GM23338 (cell line): ENCODE measurements around the gene EEF1AKMT2. TPM values are rescaled to one million over a fixed set of nuclear protein-coding genes. Genes with fewer than 3 reads are reported as not detected.
"Not testable (repeated sequence)": the region's sequence is repeated elsewhere in the genome, so short reads cannot be mapped to it uniquely, and the experiment has no call there.

ENCODE experiments used
- ATAC-seq: fragments of 200-7000 bp; cut with Tn5 transposase; 3 replicates; pipeline ENCODE4 v1.9.1; 2020
- DNase-seq: peaks from one replicate; pipeline ENCODE4 v3.0.0-alpha.2; 2015; ENCODE audit warnings: low spot score
- H2AFZ ChIP-seq: fragments of 200-600 bp; sonication (generic); 2 replicates; pipeline ENCODE4 v1.8.0; 2016; ENCODE audit warnings: antibody characterized with exemption, mild to moderate bottlenecking, moderate library complexity
- H3F3A ChIP-seq: fragments of 200-600 bp; sonication (generic); replicated peaks from 2 replicates; pipeline ENCODE4 v1.8.0; 2017; ENCODE audit warnings: antibody characterized with exemption, mixed run types, low read depth
- H3K27ac ChIP-seq: fragments of 200-600 bp; sonication (generic); 2 replicates; pipeline ENCODE4 v1.6.1; 2016; ENCODE audit warnings: low read depth
- H3K27me3 ChIP-seq: fragments of 200-600 bp; sonication (generic); 2 replicates; pipeline ENCODE4 v1.8.0; 2016; ENCODE audit warnings: mild to moderate bottlenecking, mixed run types, moderate library complexity; ENCODE audit not compliant: insufficient read depth
- H3K36me3 ChIP-seq: fragments of 200-600 bp; sonication (generic); 2 replicates; pipeline ENCODE4 v1.8.0; 2016; ENCODE audit warnings: mild to moderate bottlenecking; ENCODE audit not compliant: insufficient read depth
- H3K4me1 ChIP-seq: fragments of 200-600 bp; sonication (generic); 2 replicates; pipeline ENCODE4 v1.8.0; 2016; ENCODE audit warnings: mild to moderate bottlenecking, moderate library complexity; ENCODE audit not compliant: insufficient read depth
- H3K4me2 ChIP-seq: fragments of 200-600 bp; sonication (generic); 2 replicates; pipeline ENCODE4 v1.7.1; 2017; ENCODE audit warnings: mixed run types
- H3K4me3 ChIP-seq: fragments of 200-600 bp; sonication (generic); 2 replicates; pipeline ENCODE4 v1.6.1; 2016; ENCODE audit warnings: mixed run types
- H3K79me2 ChIP-seq: fragments of 200-600 bp; sonication (generic); replicated peaks from 2 replicates; pipeline ENCODE4 v1.8.0; 2017; ENCODE audit warnings: mild to moderate bottlenecking; ENCODE audit not compliant: insufficient read depth
- H3K9me2 ChIP-seq: fragments of 200-600 bp; sonication (generic); 2 replicates; pipeline ENCODE4 v1.8.0; 2017; ENCODE audit not compliant: insufficient read depth
- H4K20me1 ChIP-seq: fragments of 200-600 bp; sonication (generic); replicated peaks from 2 replicates; pipeline ENCODE4 v1.8.0; 2017; ENCODE audit warnings: mild to moderate bottlenecking; ENCODE audit not compliant: insufficient read depth
- H3K27ac Mint-ChIP-seq: 2 replicates; pipeline ENCODE4 v1.8.0; 2020; ENCODE audit warnings: inconsistent platforms, mild to moderate bottlenecking, moderate library complexity, mixed read lengths
- H3K27me3 Mint-ChIP-seq: 3 replicates; pipeline ENCODE4 v1.8.0; 2022; ENCODE audit warnings: low read depth, mild to moderate bottlenecking, moderate library complexity, mixed read lengths, inconsistent platforms; ENCODE audit not compliant: insufficient read depth, poor library complexity
- H3K36me3 Mint-ChIP-seq: 3 replicates; pipeline ENCODE4 v1.8.0; 2021; ENCODE audit warnings: low read depth, mild to moderate bottlenecking, inconsistent platforms, moderate library complexity, mixed read lengths
- H3K4me1 Mint-ChIP-seq: 3 replicates; pipeline ENCODE4 v1.8.0; 2020; ENCODE audit warnings: mild to moderate bottlenecking, inconsistent platforms, mixed read lengths
- H3K4me3 Mint-ChIP-seq: 3 replicates; pipeline ENCODE4 v1.8.0; 2021; ENCODE audit warnings: moderate library complexity, mild to moderate bottlenecking, inconsistent platforms, mixed read lengths
- H3K9me3 Mint-ChIP-seq: 3 replicates; pipeline ENCODE4 v1.8.0; 2020; ENCODE audit warnings: moderate library complexity, mild to moderate bottlenecking, inconsistent platforms, mixed read lengths
- CREB1 ChIP-seq: fragments of 250-450 bp; sonication (Bioruptor Pico); IDR thresholded peaks from 2 replicates; pipeline ENCODE4 v1.5.0; 2020; ENCODE audit warnings: low read depth, mild to moderate bottlenecking, moderate library complexity
- CTCF ChIP-seq, 2 experiments: fragments of 200-600 bp in 1 of 2; sonication (generic) in 1 of 2; conservative IDR thresholded peaks; 2 replicates each; pipeline versions ENCODE4 v1.5.1 to v1.6.1; 2016 to 2017; ENCODE audit warnings: antibody characterized with exemption in 2 of 2, low read depth in 2 of 2, mild to moderate bottlenecking in 2 of 2, moderate library complexity in 1 of 2
- ETS1 ChIP-seq: IDR thresholded peaks from 2 replicates; pipeline ENCODE4 v1.6.1; 2016; ENCODE audit warnings: antibody characterized with exemption
- NANOG ChIP-seq: IDR thresholded peaks from 2 replicates; pipeline ENCODE4 v1.6.1; 2016; ENCODE audit warnings: antibody characterized with exemption, borderline replicate concordance
- POLR2AphosphoS5 ChIP-seq: IDR thresholded peaks from 2 replicates; pipeline ENCODE4 v1.6.1; 2016; ENCODE audit warnings: antibody characterized with exemption, low read depth
- REST ChIP-seq: IDR thresholded peaks from one replicate; pipeline ENCODE4 v1.6.1; 2018; ENCODE audit warnings: antibody characterized with exemption; ENCODE audit not compliant: unreplicated experiment
- STAT1 ChIP-seq: IDR thresholded peaks from one replicate; pipeline ENCODE4 v1.6.1; 2016; ENCODE audit warnings: antibody characterized with exemption; ENCODE audit not compliant: unreplicated experiment
- ZNF114 ChIP-seq: fragments of 250-450 bp; sonication (Bioruptor Pico); IDR thresholded peaks from 2 replicates; pipeline ENCODE4 v1.5.0; 2020; ENCODE audit warnings: mild to moderate bottlenecking, moderate library complexity
- ZNF331 ChIP-seq: fragments of 250-450 bp; sonication (Bioruptor Pico); IDR thresholded peaks from 2 replicates; pipeline ENCODE4 v1.5.0; 2020; ENCODE audit warnings: low read depth, mild to moderate bottlenecking, moderate library complexity
- ZNF462 ChIP-seq: fragments of 250-450 bp; sonication (Bioruptor Pico); IDR thresholded peaks from 2 replicates; pipeline ENCODE4 v1.5.0; 2020; ENCODE audit warnings: mild to moderate bottlenecking, moderate library complexity
- polyA plus RNA-seq: library from polyadenylated mRNA; unstranded; fragments of >200 nt; fragmentation: Nextera tagmentation; extraction: Ambion mirVana; gene quantifications from 2 replicates; pipeline ENCODE4 v1.2.1, GENCODE V29; 2016
- total RNA-seq: library from RNA; depleted of rRNA; stranded (reverse); fragments of >200 nt; shearing (Covaris generic); gene quantifications from 2 replicates; pipeline ENCODE4 v1.2.3, GENCODE V29; 2014

EEF1AKMT2 gene
- total and polyA plus RNA-seq, 2 experiments from 2014 or later = 35.0 to 38.0 TPM

- not testable (repeated sequence) for H3K27me3 ChIP-seq, H4K20me1 ChIP-seq, ATAC-seq, H3K27me3 Mint-ChIP-seq, H3K27ac ChIP-seq, H3F3A ChIP-seq, H3K4me3 Mint-ChIP-seq, H3K4me3 ChIP-seq, H3K4me1 Mint-ChIP-seq, DNase-seq, H3K27ac Mint-ChIP-seq, H3K79me2 ChIP-seq, H3K4me1 ChIP-seq, H2AFZ ChIP-seq, H3K9me3 Mint-ChIP-seq, H3K4me2 ChIP-seq, H3K9me2 ChIP-seq
- peaks cover 41% of the 10 kb centered on the region for H3K36me3 Mint-ChIP-seq
- H3K36me3 ChIP-seq = peaks cover 11% of the 10 kb centered on the region
Measured at GRCh38 chr10:124782900-124783299, 8.8 kb downstream of the EEF1AKMT2 start.

GRCh38 chr10:124768791-124769190, 22.9 kb downstream of the EEF1AKMT2 start:
- Histone ChIP-seq H3K4me1 (no peaks in the 10 kb centered on the region), H3K9me2 (no peaks in the 10 kb centered on the region), H3K4me3 (no peak overlapping the region), H3K27ac (no peak overlapping the region), H2AFZ (no peak overlapping the region), H4K20me1 (no peaks in the 10 kb centered on the region; the same call in none of the 2 replicates), H3K36me3 (peaks cover 17% of the 10 kb centered on the region), H3K27me3 (no peaks in the 10 kb centered on the region), H3F3A (no peaks in the 10 kb centered on the region), H3K4me2 (no peak overlapping the region), H3K79me2 (0 out of 2 replicates have a peak, but pooled peaks cover 2% of the 10 kb centered on the region)
- Mint-ChIP-seq H3K27me3 (peaks cover under 1% of the 10 kb centered on the region), H3K4me1 (no peaks in the 10 kb centered on the region), H3K36me3 (peaks cover 48% of the 10 kb centered on the region), H3K9me3 (no peaks in the 10 kb centered on the region), H3K27ac (no peak overlapping the region), H3K4me3 (no peak overlapping the region)
- DNase-seq (no peak), ATAC-seq (no peak)
- TF ChIP-seq POLR2AphosphoS5 = no peak
- no peak for TF ChIP-seq ZNF331 (CRISPR knock-in tag)
- TF ChIP-seq STAT1 = no peak
- TF ChIP-seq REST = no peak
- TF ChIP-seq CTCF (conservative IDR thresholded peaks at IDR 0.05; ENCODE audit: low read depth in 2 of 2) = no peak
- no peak for TF ChIP-seq ZNF462 (CRISPR knock-in tag)
- TF ChIP-seq ETS1 = no peak
- no peak for TF ChIP-seq CREB1 (CRISPR knock-in tag)
- no peak for TF ChIP-seq ZNF114 (CRISPR knock-in tag)
- TF ChIP-seq NANOG = no peak
